Kidney epithelial cell (primary cell): ENCODE measurements around the gene PTOV1. TPM values are rescaled to one million over a fixed set of nuclear protein-coding genes. Genes with fewer than 3 reads are reported as not detected.

ENCODE experiments used
- DNase-seq: peaks from one replicate; pipeline ENCODE4 v3.0.0-alpha.2; 2010; ENCODE audit warnings: low read depth
- H3K27me3 ChIP-seq: 2 replicates; pipeline ENCODE4 v1.6.0; 2011; ENCODE audit warnings: low read length; ENCODE audit not compliant: control insufficient read depth, insufficient read depth
- H3K36me3 ChIP-seq: 2 replicates; pipeline ENCODE4 v1.5.1; 2011; ENCODE audit warnings: low read length; ENCODE audit not compliant: control insufficient read depth, insufficient read depth
- H3K4me3 ChIP-seq: 2 replicates; pipeline ENCODE4 v1.5.1; 2011; ENCODE audit warnings: low read depth, mild to moderate bottlenecking, control low read depth, low read length
- CTCF ChIP-seq: IDR thresholded peaks from 2 replicates; pipeline ENCODE4 v1.5.1; 2011; ENCODE audit warnings: mild to moderate bottlenecking, moderate library complexity, low read length, control low read depth, inconsistent platforms; ENCODE audit not compliant: insufficient read depth, poor library complexity, severe bottlenecking
- total RNA-seq: library from RNA; depleted of rRNA; stranded (reverse); fragments of >200 nt; gene quantifications from 2 replicates; pipeline ENCODE4 v1.2.3, GENCODE V29; 2015

PTOV1 gene
- total RNA-seq, 1 donor from 2014 or later: 47.9 TPM

GRCh38 chr19:49809160-49809940 lies 41.6 kb upstream of the PTOV1 start:
- Histone ChIP-seq H3K36me3 (no peaks in the 10 kb centered on the region), H3K4me3 (peak overlapping the region; percentile 51), H3K27me3 (no peaks in the 10 kb centered on the region)
- DNase-seq: no peak
- peak; percentile 4 for TF ChIP-seq CTCF

GRCh38 chr19:49809941-49810389 lies 41.0 kb upstream of the PTOV1 start:
- DNase-seq: no peak
- Histone ChIP-seq H3K4me3 (no peak overlapping the region), H3K27me3 (no peaks in the 10 kb centered on the region), H3K36me3 (no peaks in the 10 kb centered on the region)
- no peak for TF ChIP-seq CTCF

- TF ChIP-seq CTCF: no peak
- no peak for DNase-seq
- Histone ChIP-seq H3K4me3 (no peak overlapping the region), H3K36me3 (no peaks in the 10 kb centered on the region), H3K27me3 (no peaks in the 10 kb centered on the region)
These were observed 39.6 kb upstream of the PTOV1 start for GRCh38 chr19:49811328-49811727.

- H3K36me3 ChIP-seq: no peaks in the 10 kb centered on the region
- no peaks in the 10 kb centered on the region for H3K27me3 ChIP-seq
- peak overlapping the region; percentile 72 for H3K4me3 ChIP-seq
- DNase-seq: no peak
- TF ChIP-seq CTCF: no peak
These were observed 38.4 kb upstream of the PTOV1 start for GRCh38 chr19:49812452-49812996.

GRCh38 chr19:49812997-49813861 lies 37.7 kb upstream of the PTOV1 start, which contains the start of gene FUZ:
TSS of gene FUZ (minus strand) at chr19:49813292. CDS start at chr19:49813106, 186 bp downstream.
- H3K36me3 ChIP-seq: no peaks in the 10 kb centered on the region
- peak; percentile 41 for TF ChIP-seq CTCF
- peak within 1 kb of the TSS; percentile 72 for H3K4me3 ChIP-seq
- no peaks in the 10 kb centered on the region for H3K27me3 ChIP-seq
- peak; percentile 96 for DNase-seq
